GM23338 (cell line): ENCODE data around the gene TREM1. TPM values are rescaled to one million over a fixed set of nuclear protein-coding genes. Genes with fewer than 3 reads are reported as not detected.
A peak's percentile ranks its signal among the peaks of the same experiment; 100 is the strongest.

ENCODE experiments used
- ATAC-seq: fragments of 200-7000 bp; cut with Tn5 transposase; 3 replicates; pipeline ENCODE4 v1.9.1; 2020
- DNase-seq: peaks from one replicate; pipeline ENCODE4 v3.0.0-alpha.2; 2015; ENCODE audit warnings: low spot score
- H2AFZ ChIP-seq: fragments of 200-600 bp; sonication (generic); 2 replicates; pipeline ENCODE4 v1.8.0; 2016; ENCODE audit warnings: antibody characterized with exemption, mild to moderate bottlenecking, moderate library complexity
- H3F3A ChIP-seq: fragments of 200-600 bp; sonication (generic); replicated peaks from 2 replicates; pipeline ENCODE4 v1.8.0; 2017; ENCODE audit warnings: antibody characterized with exemption, mixed run types, low read depth
- H3K27ac ChIP-seq: fragments of 200-600 bp; sonication (generic); 2 replicates; pipeline ENCODE4 v1.6.1; 2016; ENCODE audit warnings: low read depth
- H3K27me3 ChIP-seq: fragments of 200-600 bp; sonication (generic); 2 replicates; pipeline ENCODE4 v1.8.0; 2016; ENCODE audit warnings: mild to moderate bottlenecking, mixed run types, moderate library complexity; ENCODE audit not compliant: insufficient read depth
- H3K36me3 ChIP-seq: fragments of 200-600 bp; sonication (generic); 2 replicates; pipeline ENCODE4 v1.8.0; 2016; ENCODE audit warnings: mild to moderate bottlenecking; ENCODE audit not compliant: insufficient read depth
- H3K4me1 ChIP-seq: fragments of 200-600 bp; sonication (generic); 2 replicates; pipeline ENCODE4 v1.8.0; 2016; ENCODE audit warnings: mild to moderate bottlenecking, moderate library complexity; ENCODE audit not compliant: insufficient read depth
- H3K4me2 ChIP-seq: fragments of 200-600 bp; sonication (generic); 2 replicates; pipeline ENCODE4 v1.7.1; 2017; ENCODE audit warnings: mixed run types
- H3K4me3 ChIP-seq: fragments of 200-600 bp; sonication (generic); 2 replicates; pipeline ENCODE4 v1.6.1; 2016; ENCODE audit warnings: mixed run types
- H3K79me2 ChIP-seq: fragments of 200-600 bp; sonication (generic); replicated peaks from 2 replicates; pipeline ENCODE4 v1.8.0; 2017; ENCODE audit warnings: mild to moderate bottlenecking; ENCODE audit not compliant: insufficient read depth
- H3K9me2 ChIP-seq: fragments of 200-600 bp; sonication (generic); 2 replicates; pipeline ENCODE4 v1.8.0; 2017; ENCODE audit not compliant: insufficient read depth
- H4K20me1 ChIP-seq: fragments of 200-600 bp; sonication (generic); replicated peaks from 2 replicates; pipeline ENCODE4 v1.8.0; 2017; ENCODE audit warnings: mild to moderate bottlenecking; ENCODE audit not compliant: insufficient read depth
- H3K27ac Mint-ChIP-seq: 2 replicates; pipeline ENCODE4 v1.8.0; 2020; ENCODE audit warnings: inconsistent platforms, mild to moderate bottlenecking, moderate library complexity, mixed read lengths
- H3K27me3 Mint-ChIP-seq: 3 replicates; pipeline ENCODE4 v1.8.0; 2022; ENCODE audit warnings: low read depth, mild to moderate bottlenecking, moderate library complexity, mixed read lengths, inconsistent platforms; ENCODE audit not compliant: insufficient read depth, poor library complexity
- H3K36me3 Mint-ChIP-seq: 3 replicates; pipeline ENCODE4 v1.8.0; 2021; ENCODE audit warnings: low read depth, mild to moderate bottlenecking, inconsistent platforms, moderate library complexity, mixed read lengths
- H3K4me1 Mint-ChIP-seq: 3 replicates; pipeline ENCODE4 v1.8.0; 2020; ENCODE audit warnings: mild to moderate bottlenecking, inconsistent platforms, mixed read lengths
- H3K4me3 Mint-ChIP-seq: 3 replicates; pipeline ENCODE4 v1.8.0; 2021; ENCODE audit warnings: moderate library complexity, mild to moderate bottlenecking, inconsistent platforms, mixed read lengths
- H3K9me3 Mint-ChIP-seq: 3 replicates; pipeline ENCODE4 v1.8.0; 2020; ENCODE audit warnings: moderate library complexity, mild to moderate bottlenecking, inconsistent platforms, mixed read lengths
- CREB1 ChIP-seq: fragments of 250-450 bp; sonication (Bioruptor Pico); IDR thresholded peaks from 2 replicates; pipeline ENCODE4 v1.5.0; 2020; ENCODE audit warnings: low read depth, mild to moderate bottlenecking, moderate library complexity
- CTCF ChIP-seq, 2 experiments: fragments of 200-600 bp in 1 of 2; sonication (generic) in 1 of 2; conservative IDR thresholded peaks; 2 replicates each; pipeline versions ENCODE4 v1.5.1 to v1.6.1; 2016 to 2017; ENCODE audit warnings: antibody characterized with exemption in 2 of 2, low read depth in 2 of 2, mild to moderate bottlenecking in 2 of 2, moderate library complexity in 1 of 2
- ETS1 ChIP-seq: IDR thresholded peaks from 2 replicates; pipeline ENCODE4 v1.6.1; 2016; ENCODE audit warnings: antibody characterized with exemption
- EZH2 ChIP-seq: fragments of 200-600 bp; sonication (generic); IDR thresholded peaks from one replicate; pipeline ENCODE4 v1.8.0; 2017; ENCODE audit warnings: antibody characterized with exemption, mild to moderate bottlenecking, low read depth; ENCODE audit not compliant: unreplicated experiment
- EZH2phosphoT487 ChIP-seq: fragments of 200-600 bp; sonication (generic); IDR thresholded peaks from one replicate; pipeline ENCODE4 v1.8.1; 2018; ENCODE audit warnings: antibody characterized with exemption; ENCODE audit not compliant: unreplicated experiment
- JUNB ChIP-seq: IDR thresholded peaks from one replicate; pipeline ENCODE4 v1.6.1; 2016; ENCODE audit warnings: antibody characterized with exemption; ENCODE audit not compliant: unreplicated experiment
- NANOG ChIP-seq: IDR thresholded peaks from 2 replicates; pipeline ENCODE4 v1.6.1; 2016; ENCODE audit warnings: antibody characterized with exemption, borderline replicate concordance
- POLR2AphosphoS5 ChIP-seq: IDR thresholded peaks from 2 replicates; pipeline ENCODE4 v1.6.1; 2016; ENCODE audit warnings: antibody characterized with exemption, low read depth
- REST ChIP-seq: IDR thresholded peaks from one replicate; pipeline ENCODE4 v1.6.1; 2018; ENCODE audit warnings: antibody characterized with exemption; ENCODE audit not compliant: unreplicated experiment
- STAT1 ChIP-seq: IDR thresholded peaks from one replicate; pipeline ENCODE4 v1.6.1; 2016; ENCODE audit warnings: antibody characterized with exemption; ENCODE audit not compliant: unreplicated experiment
- ZNF114 ChIP-seq: fragments of 250-450 bp; sonication (Bioruptor Pico); IDR thresholded peaks from 2 replicates; pipeline ENCODE4 v1.5.0; 2020; ENCODE audit warnings: mild to moderate bottlenecking, moderate library complexity
- ZNF331 ChIP-seq: fragments of 250-450 bp; sonication (Bioruptor Pico); IDR thresholded peaks from 2 replicates; pipeline ENCODE4 v1.5.0; 2020; ENCODE audit warnings: low read depth, mild to moderate bottlenecking, moderate library complexity
- ZNF462 ChIP-seq: fragments of 250-450 bp; sonication (Bioruptor Pico); IDR thresholded peaks from 2 replicates; pipeline ENCODE4 v1.5.0; 2020; ENCODE audit warnings: mild to moderate bottlenecking, moderate library complexity
- polyA plus RNA-seq: library from polyadenylated mRNA; unstranded; fragments of >200 nt; fragmentation: Nextera tagmentation; extraction: Ambion mirVana; gene quantifications from 2 replicates; pipeline ENCODE4 v1.2.1, GENCODE V29; 2016
- total RNA-seq: library from RNA; depleted of rRNA; stranded (reverse); fragments of >200 nt; shearing (Covaris generic); gene quantifications from 2 replicates; pipeline ENCODE4 v1.2.3, GENCODE V29; 2014

Gene TREM1
- total and polyA plus RNA-seq, 2 experiments from 2014 or later: not detected

GRCh38 chr6:41325446-41326066 is 39.1 kb upstream of the TREM1 start:
- H3K4me1 Mint-ChIP-seq: peaks cover 9% of the 10 kb centered on the region; the same call in 2 of the 3 replicates
- Histone ChIP-seq H3K4me1 (no peaks in the 10 kb centered on the region), H3K9me2 (no peaks in the 10 kb centered on the region), H3K27ac (no peak overlapping the region), H2AFZ (peak overlapping the region; percentile 79), H3K4me3 (no peak overlapping the region), H3F3A (no peaks in the 10 kb centered on the region), H3K36me3 (no peaks in the 10 kb centered on the region), H3K79me2 (no peaks in the 10 kb centered on the region), H4K20me1 (no peaks in the 10 kb centered on the region), H3K4me2 (no peak overlapping the region), H3K27me3 (no peaks in the 10 kb centered on the region)
- H3K9me3 Mint-ChIP-seq: no peaks in the 10 kb centered on the region
- ATAC-seq (no peak), DNase-seq (no peak)
- H3K27me3 Mint-ChIP-seq: no peaks in the 10 kb centered on the region
- TF ChIP-seq ETS1 (no peak), ZNF331 (no peak), NANOG (no peak), EZH2 (no peak), JUNB (no peak), ZNF114 (no peak), EZH2phosphoT487 (no peak), CREB1 (CRISPR knock-in tag) (no peak), CTCF (conservative IDR thresholded peaks at IDR 0.05; ENCODE audit: low read depth in 2 of 2) (no peak), POLR2AphosphoS5 (no peak), REST (no peak), ZNF462 (CRISPR knock-in tag) (no peak), STAT1 (no peak)
- H3K4me3 Mint-ChIP-seq: no peak overlapping the region
- no peaks in the 10 kb centered on the region for H3K36me3 Mint-ChIP-seq
- no peak overlapping the region for H3K27ac Mint-ChIP-seq
